ENCODE results near the gene SF3B6.
"Not testable (repeated sequence)": the region's sequence is repeated elsewhere in the genome, so short reads cannot be mapped to it uniquely, and the experiment has no call there.

The SF3B6 gene

GRCh38 chr2:24115057-24115456, 38.9 kb upstream of the SF3B6 start:
- Histone ChIP-seq H2BK15ac (ENCODE audit: low read length) (no peak overlapping the region), H4K8ac (ENCODE audit: low read depth, low read length) (no peak overlapping the region), H3K18ac (ENCODE audit: low read length) (no peak overlapping the region), H3K27me3 (ENCODE audit: control insufficient read depth in 3 of 3, insufficient read depth in 3 of 3, low read depth in 1 of 3, low read length in 3 of 3) (no peaks in the 10 kb centered on the region), H3K79me1 (ENCODE audit: low read depth, low read length) (no peaks in the 10 kb centered on the region), H3K4me3 (ENCODE audit: low read length in 2 of 2) (no peak overlapping the region), H2AK5ac (ENCODE audit: low read depth, low read length) (no peak overlapping the region), H3K9me3 (replicated peaks in 1 of 2; ENCODE audit: control insufficient read depth in 2 of 2, insufficient read depth in 1 of 2, low read depth in 1 of 2, low read length in 2 of 2) (peaks cover 2 to 5% of the 10 kb centered on the region in 2 donors), H3K36me3 (replicated peaks in 1 of 2; ENCODE audit: control insufficient read depth in 2 of 2, insufficient read depth in 2 of 2, low read length in 2 of 2) (no peaks in the 10 kb centered on the region), H3K4me1 (ENCODE audit: control insufficient read depth in 2 of 2, insufficient read depth in 1 of 2, low read depth in 1 of 2, low read length in 2 of 2) (no peaks in the 10 kb centered on the region), H2BK5ac (ENCODE audit: low read length) (no peak overlapping the region), H2AFZ (ENCODE audit: low read length) (no peak overlapping the region), H3K27ac (replicated peaks; ENCODE audit: low read length) (no peak overlapping the region), H3K9ac (ENCODE audit: low read depth, low read length, poor library complexity) (no peak overlapping the region), H3K4ac (ENCODE audit: low read length) (no peak overlapping the region), H2BK12ac (ENCODE audit: low read length) (no peak overlapping the region), H3K23ac (ENCODE audit: low read depth, low read length, poor library complexity) (no peak overlapping the region), H4K91ac (ENCODE audit: low read depth, low read length, poor library complexity) (no peak overlapping the region), H3K4me2 (ENCODE audit: insufficient read depth, low read length, poor library complexity, severe bottlenecking) (no peak overlapping the region), H3K14ac (ENCODE audit: low read length) (no peak overlapping the region), H2BK120ac (ENCODE audit: low read depth, low read length) (no peak overlapping the region)
- WGBS, 2 donors (ENCODE audit: extremely low coverage in 2 of 2, insufficient read length in 2 of 2, insufficient replicate concordance in 1 of 2), result no CpG with 5 or more reads among the region's 2 CpGs
- DNase-seq (ENCODE audit: low spot score), result no peak

GRCh38 chr2:24111407-24111901, 35.3 kb upstream of the SF3B6 start:
- Histone ChIP-seq H2BK120ac (ENCODE audit: low read depth, low read length) (no peak overlapping the region), H2BK15ac (ENCODE audit: low read length) (no peak overlapping the region), H4K91ac (ENCODE audit: low read depth, low read length, poor library complexity) (no peak overlapping the region), H3K18ac (ENCODE audit: low read length) (no peak overlapping the region), H4K8ac (ENCODE audit: low read depth, low read length) (no peak overlapping the region), H3K27me3 (ENCODE audit: control insufficient read depth in 3 of 3, insufficient read depth in 3 of 3, low read depth in 1 of 3, low read length in 3 of 3) (no peaks in the 10 kb centered on the region), H3K79me1 (ENCODE audit: low read depth, low read length) (no peaks in the 10 kb centered on the region), H3K4me2 (ENCODE audit: insufficient read depth, low read length, poor library complexity, severe bottlenecking) (no peak overlapping the region), H3K4me1 (ENCODE audit: control insufficient read depth in 2 of 2, insufficient read depth in 1 of 2, low read depth in 1 of 2, low read length in 2 of 2) (no peaks in the 10 kb centered on the region), H3K9me3 (replicated peaks in 1 of 2; ENCODE audit: control insufficient read depth in 2 of 2, insufficient read depth in 1 of 2, low read depth in 1 of 2, low read length in 2 of 2) (peaks cover 2 to 5% of the 10 kb centered on the region in 2 donors), H3K27ac (replicated peaks; ENCODE audit: low read length) (no peak overlapping the region), H2BK12ac (ENCODE audit: low read length) (no peak overlapping the region), H3K14ac (ENCODE audit: low read length) (no peak overlapping the region), H3K4ac (ENCODE audit: low read length) (no peak overlapping the region), H3K9ac (ENCODE audit: low read depth, low read length, poor library complexity) (no peak overlapping the region), H3K23ac (ENCODE audit: low read depth, low read length, poor library complexity) (no peak overlapping the region), H3K4me3 (ENCODE audit: low read length in 2 of 2) (no peak overlapping the region), H2BK5ac (ENCODE audit: low read length) (no peak overlapping the region), H2AFZ (ENCODE audit: low read length) (no peak overlapping the region), H2AK5ac (ENCODE audit: low read depth, low read length) (no peak overlapping the region), H3K36me3 (replicated peaks in 1 of 2; ENCODE audit: control insufficient read depth in 2 of 2, insufficient read depth in 2 of 2, low read length in 2 of 2) (no peaks in the 10 kb centered on the region)
- no CpG with 5 or more reads among the region's 2 CpGs for WGBS, 2 donors (ENCODE audit: extremely low coverage in 2 of 2, insufficient read length in 2 of 2, insufficient replicate concordance in 1 of 2)
- no peak for DNase-seq (ENCODE audit: low spot score)

GRCh38 chr2:24110660-24111303, 34.7 kb upstream of the SF3B6 start:
- Histone ChIP-seq H3K4me1 (ENCODE audit: control insufficient read depth in 2 of 2, insufficient read depth in 1 of 2, low read depth in 1 of 2, low read length in 2 of 2) (no peaks in the 10 kb centered on the region), H4K8ac (ENCODE audit: low read depth, low read length) (no peak overlapping the region), H3K27me3 (ENCODE audit: control insufficient read depth in 3 of 3, insufficient read depth in 3 of 3, low read depth in 1 of 3, low read length in 3 of 3) (no peaks in the 10 kb centered on the region), H2AK5ac (ENCODE audit: low read depth, low read length) (no peak overlapping the region), H3K18ac (ENCODE audit: low read length) (no peak overlapping the region), H3K23ac (ENCODE audit: low read depth, low read length, poor library complexity) (no peak overlapping the region), H3K9me3 (replicated peaks in 1 of 2; ENCODE audit: control insufficient read depth in 2 of 2, insufficient read depth in 1 of 2, low read depth in 1 of 2, low read length in 2 of 2) (peaks cover 2 to 5% of the 10 kb centered on the region in 2 donors), H3K4me2 (ENCODE audit: insufficient read depth, low read length, poor library complexity, severe bottlenecking) (no peak overlapping the region), H3K14ac (ENCODE audit: low read length) (no peak overlapping the region), H2BK15ac (ENCODE audit: low read length) (no peak overlapping the region), H3K79me1 (ENCODE audit: low read depth, low read length) (no peaks in the 10 kb centered on the region), H2AFZ (ENCODE audit: low read length) (no peak overlapping the region), H4K91ac (ENCODE audit: low read depth, low read length, poor library complexity) (no peak overlapping the region), H3K4ac (ENCODE audit: low read length) (no peak overlapping the region), H3K9ac (ENCODE audit: low read depth, low read length, poor library complexity) (no peak overlapping the region), H2BK5ac (ENCODE audit: low read length) (no peak overlapping the region), H3K4me3 (ENCODE audit: low read length in 2 of 2) (no peak overlapping the region), H3K36me3 (replicated peaks in 1 of 2; ENCODE audit: control insufficient read depth in 2 of 2, insufficient read depth in 2 of 2, low read length in 2 of 2) (no peaks in the 10 kb centered on the region), H3K27ac (replicated peaks; ENCODE audit: low read length) (no peak overlapping the region), H2BK120ac (ENCODE audit: low read depth, low read length) (no peak overlapping the region), H2BK12ac (ENCODE audit: low read length) (no peak overlapping the region)
- no CpG with 5 or more reads among the region's 7 CpGs for WGBS, 2 donors (ENCODE audit: extremely low coverage in 2 of 2, insufficient read length in 2 of 2, insufficient replicate concordance in 1 of 2)
- no peak for DNase-seq (ENCODE audit: low spot score)

GRCh38 chr2:24109431-24109830, 33.3 kb upstream of the SF3B6 start:
- H2BK15ac ChIP-seq (ENCODE audit: low read length); H3K4me3 ChIP-seq (ENCODE audit: low read length in 2 of 2): not testable (repeated sequence)
- no CpG with 5 or more reads among the region's 1 CpG for WGBS, 2 donors (ENCODE audit: extremely low coverage in 2 of 2, insufficient read length in 2 of 2, insufficient replicate concordance in 1 of 2)

More at GRCh38 chr2:24109431-24109830, 33.3 kb upstream of the SF3B6 start:
- not testable (repeated sequence) for H3K27me3 ChIP-seq (ENCODE audit: control insufficient read depth in 3 of 3, insufficient read depth in 3 of 3, low read depth in 1 of 3, low read length in 3 of 3); H3K4ac ChIP-seq (ENCODE audit: low read length); H2AFZ ChIP-seq (ENCODE audit: low read length); H3K27ac ChIP-seq (replicated peaks; ENCODE audit: low read length); H2AK5ac ChIP-seq (ENCODE audit: low read depth, low read length); H3K9me3 ChIP-seq (replicated peaks in 1 of 2; ENCODE audit: control insufficient read depth in 2 of 2, insufficient read depth in 1 of 2, low read depth in 1 of 2, low read length in 2 of 2); H2BK12ac ChIP-seq (ENCODE audit: low read length); DNase-seq (ENCODE audit: low spot score); H3K79me1 ChIP-seq (ENCODE audit: low read depth, low read length); H3K23ac ChIP-seq (ENCODE audit: low read depth, low read length, poor library complexity); H3K14ac ChIP-seq (ENCODE audit: low read length); H3K4me1 ChIP-seq (ENCODE audit: control insufficient read depth in 2 of 2, insufficient read depth in 1 of 2, low read depth in 1 of 2, low read length in 2 of 2); H3K36me3 ChIP-seq (replicated peaks in 1 of 2; ENCODE audit: control insufficient read depth in 2 of 2, insufficient read depth in 2 of 2, low read length in 2 of 2); H4K91ac ChIP-seq (ENCODE audit: low read depth, low read length, poor library complexity); H3K9ac ChIP-seq (ENCODE audit: low read depth, low read length, poor library complexity); H4K8ac ChIP-seq (ENCODE audit: low read depth, low read length); H3K4me2 ChIP-seq (ENCODE audit: insufficient read depth, low read length, poor library complexity, severe bottlenecking); H3K18ac ChIP-seq (ENCODE audit: low read length); H2BK120ac ChIP-seq (ENCODE audit: low read depth, low read length); H2BK5ac ChIP-seq (ENCODE audit: low read length)
